Measurements from ENCODE around the gene PLXNA2.

PLXNA2 gene

GRCh38 chr1:207999972-208000371 is 244.2 kb downstream of the PLXNA2 start:
- no peak for TF ChIP-seq FOXP2 (optimal IDR thresholded peaks at IDR 0.05; ENCODE audit: borderline replicate concordance, extremely low read depth, extremely low read length, insufficient read depth)
- no peak for TF ChIP-seq REST (IDR thresholded peaks at IDR 0.05; ENCODE audit: insufficient read depth in 1 of 2, low read depth in 2 of 2, low read length in 2 of 2)
- TF ChIP-seq SIN3A (IDR thresholded peaks at IDR 0.05; ENCODE audit: borderline replicate concordance, insufficient read depth, low read length), result no peak
- TF ChIP-seq TAF1 (IDR thresholded peaks at IDR 0.05; ENCODE audit: borderline replicate concordance, insufficient read depth, low read length), result no peak
- TF ChIP-seq POLR2AphosphoS5 (IDR thresholded peaks at IDR 0.05; ENCODE audit: low read depth, low read length), result no peak

- TF ChIP-seq REST (IDR thresholded peaks at IDR 0.05; ENCODE audit: insufficient read depth in 1 of 2, low read depth in 2 of 2, low read length in 2 of 2) (no peak), FOXP2 (optimal IDR thresholded peaks at IDR 0.05; ENCODE audit: borderline replicate concordance, extremely low read depth, extremely low read length, insufficient read depth) (no peak), TAF1 (IDR thresholded peaks at IDR 0.05; ENCODE audit: borderline replicate concordance, insufficient read depth, low read length) (no peak), SIN3A (IDR thresholded peaks at IDR 0.05; ENCODE audit: borderline replicate concordance, insufficient read depth, low read length) (no peak), POLR2AphosphoS5 (IDR thresholded peaks at IDR 0.05; ENCODE audit: low read depth, low read length) (no peak)
Measured at GRCh38 chr1:207999274-207999915, 244.8 kb downstream of the PLXNA2 start.

- TF ChIP-seq REST (IDR thresholded peaks at IDR 0.05; ENCODE audit: insufficient read depth in 1 of 2, low read depth in 2 of 2, low read length in 2 of 2) (no peak), FOXP2 (optimal IDR thresholded peaks at IDR 0.05; ENCODE audit: borderline replicate concordance, extremely low read depth, extremely low read length, insufficient read depth) (no peak), TAF1 (IDR thresholded peaks at IDR 0.05; ENCODE audit: borderline replicate concordance, insufficient read depth, low read length) (no peak), POLR2AphosphoS5 (IDR thresholded peaks at IDR 0.05; ENCODE audit: low read depth, low read length) (no peak), SIN3A (IDR thresholded peaks at IDR 0.05; ENCODE audit: borderline replicate concordance, insufficient read depth, low read length) (no peak)
Measured at GRCh38 chr1:207998691-207999090, 245.5 kb downstream of the PLXNA2 start.

GRCh38 chr1:207997486-207998268 is 246.5 kb downstream of the PLXNA2 start:
- no peak for TF ChIP-seq FOXP2 (optimal IDR thresholded peaks at IDR 0.05; ENCODE audit: borderline replicate concordance, extremely low read depth, extremely low read length, insufficient read depth)
- no peak for TF ChIP-seq POLR2AphosphoS5 (IDR thresholded peaks at IDR 0.05; ENCODE audit: low read depth, low read length)
- no peak for TF ChIP-seq REST (IDR thresholded peaks at IDR 0.05; ENCODE audit: insufficient read depth in 1 of 2, low read depth in 2 of 2, low read length in 2 of 2)
- no peak for TF ChIP-seq TAF1 (IDR thresholded peaks at IDR 0.05; ENCODE audit: borderline replicate concordance, insufficient read depth, low read length)
- TF ChIP-seq SIN3A (IDR thresholded peaks at IDR 0.05; ENCODE audit: borderline replicate concordance, insufficient read depth, low read length), result no peak
